ENCODE measurements around the gene NME7. TPM values are rescaled to one million over a fixed set of nuclear protein-coding genes. Genes with fewer than 3 reads are reported as not detected.

NME7 gene
- total and polyA plus RNA-seq, 4 donors = 13.3 to 23.5 (median 17.7) TPM

DNA sequence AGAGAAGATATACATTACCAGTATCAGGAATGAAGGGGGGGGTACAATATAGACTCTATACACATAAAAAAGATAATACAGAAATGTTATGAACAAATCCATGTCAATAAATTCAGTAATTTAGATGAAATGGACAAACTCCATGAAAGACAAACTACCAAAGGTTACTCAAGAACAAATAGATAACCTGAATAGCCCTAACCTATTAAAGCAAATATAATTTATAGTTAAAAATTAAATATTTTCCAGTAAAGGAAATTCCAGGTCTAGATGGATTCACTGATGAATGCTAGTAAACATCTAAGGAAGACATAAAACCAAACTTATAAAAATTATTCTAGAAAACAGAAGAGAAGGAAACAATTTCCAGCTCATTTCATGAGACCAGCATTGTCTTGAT, 13.6 kb upstream of the NME7 start:
- Histone ChIP-seq H3K36me3 (ENCODE audit: control insufficient read depth in 1 of 2, insufficient read depth in 2 of 2, low read length in 1 of 2) (peaks cover 4% of the 10 kb centered on the region in 2 donors), H3K4me3 (ENCODE audit: low read length in 2 of 2) (no peak overlapping the region), H3K27me3 (ENCODE audit: control insufficient read depth in 1 of 2, insufficient read depth in 2 of 2, low read length in 1 of 2) (no peaks in the 10 kb centered on the region), H3K9me3 (ENCODE audit: control insufficient read depth, low read length) (no peaks in the 10 kb centered on the region), H3K4me1 (ENCODE audit: control insufficient read depth in 1 of 2, insufficient read depth in 2 of 2, low read length in 2 of 2) (no peaks in the 10 kb centered on the region), H3K27ac (ENCODE audit: low read depth in 1 of 2, low read length in 2 of 2) (no peak overlapping the region)
- no peak for ATAC-seq (ENCODE audit: low FRiP score)
- DNase-seq = no peak
- intact Hi-C loops (cut with DNase I) = no loop called here

GRCh38 chr1:169371404-169371803, 3.8 kb upstream of the NME7 start:
- intact Hi-C loops (cut with DNase I) = no loop called here
- WGBS, 2 donors = 76 to 78% methylated on average over 1 of the region's 1 CpG
- ATAC-seq (ENCODE audit: low FRiP score) = no peak
- peaks cover 0 to 14% of the 10 kb centered on the region in 2 donors for H3K4me1 ChIP-seq (ENCODE audit: control insufficient read depth in 1 of 2, insufficient read depth in 2 of 2, low read length in 2 of 2)
- no peak overlapping the region for H3K27ac ChIP-seq (ENCODE audit: low read depth in 1 of 2, low read length in 2 of 2)
- H3K4me3 ChIP-seq (ENCODE audit: low read length in 2 of 2) = no peak overlapping the region
- no peaks in the 10 kb centered on the region for H3K27me3 ChIP-seq (ENCODE audit: control insufficient read depth in 1 of 2, insufficient read depth in 2 of 2, low read length in 1 of 2)
- peaks cover 0 to under 1% of the 10 kb centered on the region in 2 donors for H3K36me3 ChIP-seq (ENCODE audit: control insufficient read depth in 1 of 2, insufficient read depth in 2 of 2, low read length in 1 of 2)
- no peaks in the 10 kb centered on the region for H3K9me3 ChIP-seq (ENCODE audit: control insufficient read depth, low read length)
- no peak for DNase-seq

- WGBS, 2 donors = 0 to 1% methylated on average over 16 of the region's 16 CpGs
- peaks cover 0 to 14% of the 10 kb centered on the region in 2 donors for H3K4me1 ChIP-seq (ENCODE audit: control insufficient read depth in 1 of 2, insufficient read depth in 2 of 2, low read length in 2 of 2)
These were observed 791 bp upstream of the NME7 start for GRCh38 chr1:169368406-169368769.

DNA sequence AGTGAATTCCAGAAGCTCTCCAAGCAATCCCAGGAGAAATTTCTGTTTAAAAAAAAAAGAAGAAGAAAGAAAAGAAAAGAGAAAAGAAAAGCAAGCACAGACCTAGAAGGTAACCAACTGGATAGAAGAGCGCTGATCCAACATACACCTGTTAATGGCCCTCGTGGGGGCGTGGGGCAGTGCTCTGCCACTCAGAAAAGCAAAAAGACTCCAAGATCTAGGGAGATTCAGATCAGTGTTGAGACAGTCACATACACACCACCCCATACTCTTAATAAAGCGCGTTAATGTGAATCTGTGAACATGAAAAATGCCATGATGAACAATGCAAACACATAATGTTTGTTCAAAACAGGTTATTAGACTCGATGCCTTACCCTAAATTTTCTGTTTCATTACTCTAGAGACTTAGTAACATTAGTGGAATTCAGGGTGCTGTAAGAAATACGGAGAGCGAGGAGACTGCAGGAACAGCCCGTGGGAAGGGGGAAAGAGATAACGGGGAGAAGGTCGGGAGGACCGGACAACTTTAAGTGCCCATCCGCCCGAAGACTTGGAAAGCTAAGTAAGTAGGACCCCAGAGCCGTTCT, 406 bp downstream of the NME7 start:
- no peak for DNase-seq
- Histone ChIP-seq H3K27me3 (ENCODE audit: control insufficient read depth in 1 of 2, insufficient read depth in 2 of 2, low read length in 1 of 2) (no peaks in the 10 kb centered on the region), H3K4me1 (ENCODE audit: control insufficient read depth in 1 of 2, insufficient read depth in 2 of 2, low read length in 2 of 2) (peaks cover 0 to 14% of the 10 kb centered on the region in 2 donors), H3K4me3 (ENCODE audit: low read length in 2 of 2) (peak overlapping the region; percentile 29 to 68), H3K9me3 (ENCODE audit: control insufficient read depth, low read length) (no peaks in the 10 kb centered on the region), H3K36me3 (ENCODE audit: control insufficient read depth in 1 of 2, insufficient read depth in 2 of 2, low read length in 1 of 2) (no peaks in the 10 kb centered on the region), H3K27ac (ENCODE audit: low read depth in 1 of 2, low read length in 2 of 2) (peak overlapping the region; percentile 7 to 79)
- no peak for ATAC-seq (ENCODE audit: low FRiP score)
- WGBS, 2 donors = 9% methylated on average over 15 of the region's 15 CpGs
- intact Hi-C loops (cut with DNase I) = loop anchor here in 1 of 2 donors (5.0 kb wide), 1 partner anchor 120 kb away; the partner anchor contains the start of gene SLC19A2

More at GRCh38 chr1:169368406-169368769, 791 bp upstream of the NME7 start:
- ATAC-seq (ENCODE audit: low FRiP score) (peak; percentile 23), DNase-seq (peak in 1 of 2 donors; percentile 63)
- Histone ChIP-seq H3K36me3 (ENCODE audit: control insufficient read depth in 1 of 2, insufficient read depth in 2 of 2, low read length in 1 of 2) (no peaks in the 10 kb centered on the region), H3K27me3 (ENCODE audit: control insufficient read depth in 1 of 2, insufficient read depth in 2 of 2, low read length in 1 of 2) (no peaks in the 10 kb centered on the region), H3K9me3 (ENCODE audit: control insufficient read depth, low read length) (no peaks in the 10 kb centered on the region), H3K4me3 (ENCODE audit: low read length in 2 of 2) (peak overlapping the region; percentile 52 to 99), H3K27ac (ENCODE audit: low read depth in 1 of 2, low read length in 2 of 2) (peak overlapping the region in 1 of 2 donors; percentile 71)
- intact Hi-C loops (cut with DNase I) = loop anchor here in 1 of 2 donors (5.0 kb wide), 1 partner anchor 119 kb away; the partner anchor contains the start of gene SLC19A2

DNA sequence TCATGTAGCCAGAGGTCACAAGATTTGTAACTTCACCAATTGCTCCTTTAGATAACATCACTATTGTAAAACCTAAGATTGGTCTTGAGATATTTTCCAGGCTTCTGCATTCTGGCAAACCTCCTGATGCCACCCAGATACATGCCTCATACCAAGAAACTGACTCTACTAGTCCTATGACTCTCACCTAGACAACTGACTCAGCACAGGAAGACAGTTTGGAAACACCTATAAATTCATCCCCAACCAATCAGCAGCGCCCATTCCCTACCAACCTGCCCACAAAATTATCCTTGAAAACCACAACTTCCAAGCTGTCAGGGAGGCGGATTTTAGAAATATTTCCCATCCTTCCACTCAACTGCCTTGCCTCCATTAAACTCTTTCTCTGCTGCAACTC, 2.6 kb downstream of the NME7 start:
- Histone ChIP-seq H3K9me3 (ENCODE audit: control insufficient read depth, low read length) (no peaks in the 10 kb centered on the region), H3K4me1 (ENCODE audit: control insufficient read depth in 1 of 2, insufficient read depth in 2 of 2, low read length in 2 of 2) (peaks cover 0 to 8% of the 10 kb centered on the region in 2 donors), H3K27me3 (ENCODE audit: control insufficient read depth in 1 of 2, insufficient read depth in 2 of 2, low read length in 1 of 2) (no peaks in the 10 kb centered on the region), H3K36me3 (ENCODE audit: control insufficient read depth in 1 of 2, insufficient read depth in 2 of 2, low read length in 1 of 2) (no peaks in the 10 kb centered on the region), H3K4me3 (ENCODE audit: low read length in 2 of 2) (no peak overlapping the region), H3K27ac (ENCODE audit: low read depth in 1 of 2, low read length in 2 of 2) (no peak overlapping the region)
- 96 to 98% methylated on average over 2 of the region's 2 CpGs for WGBS, 2 donors
- DNase-seq = no peak
- ATAC-seq (ENCODE audit: low FRiP score) = no peak
- intact Hi-C loops (cut with DNase I) = loop anchor here in 1 of 2 donors (5.0 kb wide), 1 partner anchor 122 kb away; the partner anchor contains the start of gene SLC19A2

DNA sequence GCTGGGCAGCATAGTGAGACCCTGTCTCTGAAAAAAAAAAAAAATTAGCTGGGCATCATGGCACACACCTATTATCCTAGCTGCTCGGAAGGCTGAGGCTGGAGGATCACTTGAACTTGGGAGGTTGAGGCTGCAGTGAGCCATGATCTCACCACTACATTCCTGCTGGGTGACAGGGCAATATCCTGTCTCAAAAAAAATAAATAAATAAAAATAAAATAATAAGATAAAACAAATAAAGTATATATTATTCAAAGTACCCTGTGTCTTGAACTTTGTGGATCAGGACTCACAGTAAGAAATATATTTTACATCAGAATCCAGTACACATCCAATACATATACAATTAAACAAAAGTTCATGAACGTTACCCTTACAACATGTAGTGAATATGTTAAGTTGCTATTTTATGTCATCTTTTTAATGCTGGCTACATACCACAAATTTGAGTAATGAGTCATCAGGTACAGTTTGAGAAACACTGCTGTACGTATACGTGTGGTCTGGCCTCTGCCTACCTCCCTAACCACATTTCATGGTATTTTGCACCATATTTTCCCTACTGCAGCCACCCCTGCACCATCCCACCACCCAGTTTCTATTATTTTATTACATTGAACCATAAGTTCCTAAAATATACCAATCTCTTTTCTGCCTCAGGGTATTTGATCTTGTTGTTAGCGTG, 4.4 kb downstream of the NME7 start:
- no peak overlapping the region for H3K27ac ChIP-seq (ENCODE audit: low read depth in 1 of 2, low read length in 2 of 2)
- H3K4me3 ChIP-seq (ENCODE audit: low read length in 2 of 2) = no peak overlapping the region
- ATAC-seq (ENCODE audit: low FRiP score) (no peak), DNase-seq (no peak)
- intact Hi-C loops (cut with DNase I) = no loop called here
- no peaks in the 10 kb centered on the region for H3K36me3 ChIP-seq (ENCODE audit: control insufficient read depth in 1 of 2, insufficient read depth in 2 of 2, low read length in 1 of 2)
- WGBS, 2 donors = 76 to 81% methylated on average over 5 of the region's 5 CpGs
- H3K9me3 ChIP-seq (ENCODE audit: control insufficient read depth, low read length) = no peaks in the 10 kb centered on the region
- H3K4me1 ChIP-seq (ENCODE audit: control insufficient read depth in 1 of 2, insufficient read depth in 2 of 2, low read length in 2 of 2) = peaks cover 0 to 7% of the 10 kb centered on the region in 2 donors
- no peaks in the 10 kb centered on the region for H3K27me3 ChIP-seq (ENCODE audit: control insufficient read depth in 1 of 2, insufficient read depth in 2 of 2, low read length in 1 of 2)

GRCh38 chr1:169361281-169361680, 6.3 kb downstream of the NME7 start:
- Histone ChIP-seq H3K9me3 (ENCODE audit: control insufficient read depth, low read length) (no peaks in the 10 kb centered on the region), H3K36me3 (ENCODE audit: control insufficient read depth in 1 of 2, insufficient read depth in 2 of 2, low read length in 1 of 2) (no peaks in the 10 kb centered on the region), H3K27ac (ENCODE audit: low read depth in 1 of 2, low read length in 2 of 2) (no peak overlapping the region), H3K27me3 (ENCODE audit: control insufficient read depth in 1 of 2, insufficient read depth in 2 of 2, low read length in 1 of 2) (no peaks in the 10 kb centered on the region), H3K4me1 (ENCODE audit: control insufficient read depth in 1 of 2, insufficient read depth in 2 of 2, low read length in 2 of 2) (no peaks in the 10 kb centered on the region), H3K4me3 (ENCODE audit: low read length in 2 of 2) (no peak overlapping the region)
- WGBS, 2 donors = 86 to 90% methylated on average over 7 of the region's 7 CpGs
- ATAC-seq (ENCODE audit: low FRiP score) (no peak), DNase-seq (no peak)
- intact Hi-C loops (cut with DNase I) = no loop called here

- H3K36me3 ChIP-seq (ENCODE audit: control insufficient read depth in 1 of 2, insufficient read depth in 2 of 2, low read length in 1 of 2) = no peaks in the 10 kb centered on the region
- H3K27me3 ChIP-seq (ENCODE audit: control insufficient read depth in 1 of 2, insufficient read depth in 2 of 2, low read length in 1 of 2) = no peaks in the 10 kb centered on the region
- no peaks in the 10 kb centered on the region for H3K9me3 ChIP-seq (ENCODE audit: control insufficient read depth, low read length)
- intact Hi-C loops (cut with DNase I) = no loop called here
- no peak for DNase-seq
- no peak overlapping the region for H3K27ac ChIP-seq (ENCODE audit: low read depth in 1 of 2, low read length in 2 of 2)
- ATAC-seq (ENCODE audit: low FRiP score) = no peak
- H3K4me1 ChIP-seq (ENCODE audit: control insufficient read depth in 1 of 2, insufficient read depth in 2 of 2, low read length in 2 of 2) = no peaks in the 10 kb centered on the region
- WGBS, 2 donors = 97 to 100% methylated on average over 1 of the region's 1 CpG
- no peak overlapping the region for H3K4me3 ChIP-seq (ENCODE audit: low read length in 2 of 2)
These were observed 7.2 kb downstream of the NME7 start for GRCh38 chr1:169360415-169360814.

All from aorta (tissue), 5 donors.